ENCODE results near the gene EIF6.
"Not testable (repeated sequence)": the region's sequence is repeated elsewhere in the genome, so short reads cannot be mapped to it uniquely, and the experiment has no call there.

Gene EIF6

GRCh38 chr20:35260426-35260825 is 24.1 kb downstream of the EIF6 start:
- no peak for DNase-seq (ENCODE audit: low read depth in 3 of 3)

- DNase-seq (ENCODE audit: low read depth in 3 of 3): no peak
Measured at GRCh38 chr20:35257175-35257909, 27.2 kb downstream of the EIF6 start.

- DNase-seq (ENCODE audit: low read depth in 3 of 3): no peak
Measured at GRCh38 chr20:35254448-35254999, 30.0 kb downstream of the EIF6 start.

GRCh38 chr20:35253010-35253409 is 31.6 kb downstream of the EIF6 start:
- no peak for DNase-seq (ENCODE audit: low read depth in 3 of 3)

GRCh38 chr20:35252598-35252997 is 32.0 kb downstream of the EIF6 start:
- DNase-seq (ENCODE audit: low read depth in 3 of 3): not testable (repeated sequence)

GRCh38 chr20:35252037-35252461 is 32.5 kb downstream of the EIF6 start:
- no peak for DNase-seq (ENCODE audit: low read depth in 3 of 3)

GRCh38 chr20:35251613-35251940 is 33.0 kb downstream of the EIF6 start:
- DNase-seq (ENCODE audit: low read depth in 3 of 3): no peak

- DNase-seq (ENCODE audit: low read depth in 3 of 3): no peak
Measured at GRCh38 chr20:35248641-35249475, 35.7 kb downstream of the EIF6 start.

GRCh38 chr20:35246723-35247122 is 37.8 kb downstream of the EIF6 start:
- no peak for DNase-seq (ENCODE audit: low read depth in 3 of 3)

GRCh38 chr20:35243986-35244385 is 40.6 kb downstream of the EIF6 start:
- DNase-seq (ENCODE audit: low read depth in 3 of 3): no peak

- DNase-seq (ENCODE audit: low read depth in 3 of 3): no peak
Measured at GRCh38 chr20:35243317-35243716, 41.3 kb downstream of the EIF6 start.

- no peak for DNase-seq (ENCODE audit: low read depth in 3 of 3)
Measured at GRCh38 chr20:35240811-35241293, 43.7 kb downstream of the EIF6 start.

- no peak for DNase-seq (ENCODE audit: low read depth in 3 of 3)
Measured at GRCh38 chr20:35240083-35240810, 44.3 kb downstream of the EIF6 start.

- DNase-seq (ENCODE audit: low read depth in 3 of 3): no peak
Measured at GRCh38 chr20:35238735-35239134, 45.8 kb downstream of the EIF6 start.

- no peak for DNase-seq (ENCODE audit: low read depth in 3 of 3)
Measured at GRCh38 chr20:35238170-35238569, 46.4 kb downstream of the EIF6 start.

GRCh38 chr20:35237486-35237885 is 47.1 kb downstream of the EIF6 start:
- no peak for DNase-seq (ENCODE audit: low read depth in 3 of 3)

- no peak for DNase-seq (ENCODE audit: low read depth in 3 of 3)
Measured at GRCh38 chr20:35235881-35236280, 48.7 kb downstream of the EIF6 start.

- no peak for DNase-seq (ENCODE audit: low read depth in 3 of 3)
Measured at GRCh38 chr20:35232575-35232974, 52.0 kb downstream of the EIF6 start.

Data from stimulated activated CD4-positive, alpha-beta T cell treated with anti-CD3 and anti-CD28 coated beads, TNF-alpha, amount 100 ng/mL, for 4 hours (primary cell).